Fibroblast of lung (primary cell): ENCODE data around the gene SLC35F4.

ENCODE experiments used
- EZH2 ChIP-seq: IDR thresholded peaks from 2 replicates; pipeline ENCODE4 v1.5.1; 2012; ENCODE audit warnings: low read length, control low read depth, mild to moderate bottlenecking; ENCODE audit errors: missing control alignments
- TF ChIP-seq, protein P1 (sequence below), 2 donors: IDR thresholded peaks in 1 of 2; conservative IDR thresholded peaks in 1 of 2; 1 replicate in 1 of 2; 2 replicates in 1 of 2; pipeline ENCODE4 v1.5.1; 2011 to 2012; ENCODE audit warnings: low read length in 2 of 2, control low read depth in 1 of 2, inconsistent platforms in 1 of 2, low read depth in 1 of 2, mild to moderate bottlenecking in 1 of 2

GRCh38 chr14:57754527-57754926, 111.4 kb downstream of the SLC35F4 start:
- TF ChIP-seq, protein P1, sequence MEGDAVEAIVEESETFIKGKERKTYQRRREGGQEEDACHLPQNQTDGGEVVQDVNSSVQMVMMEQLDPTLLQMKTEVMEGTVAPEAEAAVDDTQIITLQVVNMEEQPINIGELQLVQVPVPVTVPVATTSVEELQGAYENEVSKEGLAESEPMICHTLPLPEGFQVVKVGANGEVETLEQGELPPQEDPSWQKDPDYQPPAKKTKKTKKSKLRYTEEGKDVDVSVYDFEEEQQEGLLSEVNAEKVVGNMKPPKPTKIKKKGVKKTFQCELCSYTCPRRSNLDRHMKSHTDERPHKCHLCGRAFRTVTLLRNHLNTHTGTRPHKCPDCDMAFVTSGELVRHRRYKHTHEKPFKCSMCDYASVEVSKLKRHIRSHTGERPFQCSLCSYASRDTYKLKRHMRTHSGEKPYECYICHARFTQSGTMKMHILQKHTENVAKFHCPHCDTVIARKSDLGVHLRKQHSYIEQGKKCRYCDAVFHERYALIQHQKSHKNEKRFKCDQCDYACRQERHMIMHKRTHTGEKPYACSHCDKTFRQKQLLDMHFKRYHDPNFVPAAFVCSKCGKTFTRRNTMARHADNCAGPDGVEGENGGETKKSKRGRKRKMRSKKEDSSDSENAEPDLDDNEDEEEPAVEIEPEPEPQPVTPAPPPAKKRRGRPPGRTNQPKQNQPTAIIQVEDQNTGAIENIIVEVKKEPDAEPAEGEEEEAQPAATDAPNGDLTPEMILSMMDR (conservative IDR thresholded peaks at IDR 0.05 in 1 of 2, IDR thresholded peaks at IDR 0.05 in 1 of 2; ENCODE audit: low read depth in 1 of 2, low read length in 2 of 2): no peak
- TF ChIP-seq EZH2: no peak
